ENCODE results near the gene SLC7A8.
"Not testable (repeated sequence)": the region's sequence is repeated elsewhere in the genome, so short reads cannot be mapped to it uniquely, and the experiment has no call there.

DNA sequence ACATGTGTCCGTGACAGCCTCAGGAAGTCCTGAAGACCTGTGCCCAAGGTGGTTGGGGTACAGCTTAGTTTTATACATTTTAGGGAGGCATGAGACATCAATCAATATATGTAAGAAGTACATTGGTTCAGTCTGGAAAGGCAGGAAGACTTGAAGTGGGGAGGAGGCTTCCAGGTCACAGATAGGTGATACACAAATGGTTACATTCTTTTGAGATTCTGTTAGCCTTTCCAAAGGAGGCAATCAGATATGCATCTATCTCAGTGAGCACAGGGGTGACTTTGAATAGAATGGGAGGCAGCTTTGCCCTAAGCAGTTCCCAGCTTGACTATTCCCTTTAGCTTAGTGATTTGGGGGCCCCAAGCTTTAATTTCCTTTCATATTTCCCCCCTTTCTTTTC, 15.7 kb upstream of the SLC7A8 start:
- TF ChIP-seq YY1 (IDR thresholded peaks at IDR 0.05); GABPA (IDR thresholded peaks at IDR 0.05 in 1 of 2, conservative IDR thresholded peaks at IDR 0.05 in 1 of 2): not testable (repeated sequence)
- TF ChIP-seq, protein P1, sequence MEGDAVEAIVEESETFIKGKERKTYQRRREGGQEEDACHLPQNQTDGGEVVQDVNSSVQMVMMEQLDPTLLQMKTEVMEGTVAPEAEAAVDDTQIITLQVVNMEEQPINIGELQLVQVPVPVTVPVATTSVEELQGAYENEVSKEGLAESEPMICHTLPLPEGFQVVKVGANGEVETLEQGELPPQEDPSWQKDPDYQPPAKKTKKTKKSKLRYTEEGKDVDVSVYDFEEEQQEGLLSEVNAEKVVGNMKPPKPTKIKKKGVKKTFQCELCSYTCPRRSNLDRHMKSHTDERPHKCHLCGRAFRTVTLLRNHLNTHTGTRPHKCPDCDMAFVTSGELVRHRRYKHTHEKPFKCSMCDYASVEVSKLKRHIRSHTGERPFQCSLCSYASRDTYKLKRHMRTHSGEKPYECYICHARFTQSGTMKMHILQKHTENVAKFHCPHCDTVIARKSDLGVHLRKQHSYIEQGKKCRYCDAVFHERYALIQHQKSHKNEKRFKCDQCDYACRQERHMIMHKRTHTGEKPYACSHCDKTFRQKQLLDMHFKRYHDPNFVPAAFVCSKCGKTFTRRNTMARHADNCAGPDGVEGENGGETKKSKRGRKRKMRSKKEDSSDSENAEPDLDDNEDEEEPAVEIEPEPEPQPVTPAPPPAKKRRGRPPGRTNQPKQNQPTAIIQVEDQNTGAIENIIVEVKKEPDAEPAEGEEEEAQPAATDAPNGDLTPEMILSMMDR (IDR thresholded peaks at IDR 0.05; ENCODE audit: low read depth, low read length, missing input control), result not testable (repeated sequence)
- TF ChIP-seq, protein P2, sequence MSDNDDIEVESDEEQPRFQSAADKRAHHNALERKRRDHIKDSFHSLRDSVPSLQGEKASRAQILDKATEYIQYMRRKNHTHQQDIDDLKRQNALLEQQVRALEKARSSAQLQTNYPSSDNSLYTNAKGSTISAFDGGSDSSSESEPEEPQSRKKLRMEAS (IDR thresholded peaks at IDR 0.05), result not testable (repeated sequence)
- TF ChIP-seq, protein P3, sequence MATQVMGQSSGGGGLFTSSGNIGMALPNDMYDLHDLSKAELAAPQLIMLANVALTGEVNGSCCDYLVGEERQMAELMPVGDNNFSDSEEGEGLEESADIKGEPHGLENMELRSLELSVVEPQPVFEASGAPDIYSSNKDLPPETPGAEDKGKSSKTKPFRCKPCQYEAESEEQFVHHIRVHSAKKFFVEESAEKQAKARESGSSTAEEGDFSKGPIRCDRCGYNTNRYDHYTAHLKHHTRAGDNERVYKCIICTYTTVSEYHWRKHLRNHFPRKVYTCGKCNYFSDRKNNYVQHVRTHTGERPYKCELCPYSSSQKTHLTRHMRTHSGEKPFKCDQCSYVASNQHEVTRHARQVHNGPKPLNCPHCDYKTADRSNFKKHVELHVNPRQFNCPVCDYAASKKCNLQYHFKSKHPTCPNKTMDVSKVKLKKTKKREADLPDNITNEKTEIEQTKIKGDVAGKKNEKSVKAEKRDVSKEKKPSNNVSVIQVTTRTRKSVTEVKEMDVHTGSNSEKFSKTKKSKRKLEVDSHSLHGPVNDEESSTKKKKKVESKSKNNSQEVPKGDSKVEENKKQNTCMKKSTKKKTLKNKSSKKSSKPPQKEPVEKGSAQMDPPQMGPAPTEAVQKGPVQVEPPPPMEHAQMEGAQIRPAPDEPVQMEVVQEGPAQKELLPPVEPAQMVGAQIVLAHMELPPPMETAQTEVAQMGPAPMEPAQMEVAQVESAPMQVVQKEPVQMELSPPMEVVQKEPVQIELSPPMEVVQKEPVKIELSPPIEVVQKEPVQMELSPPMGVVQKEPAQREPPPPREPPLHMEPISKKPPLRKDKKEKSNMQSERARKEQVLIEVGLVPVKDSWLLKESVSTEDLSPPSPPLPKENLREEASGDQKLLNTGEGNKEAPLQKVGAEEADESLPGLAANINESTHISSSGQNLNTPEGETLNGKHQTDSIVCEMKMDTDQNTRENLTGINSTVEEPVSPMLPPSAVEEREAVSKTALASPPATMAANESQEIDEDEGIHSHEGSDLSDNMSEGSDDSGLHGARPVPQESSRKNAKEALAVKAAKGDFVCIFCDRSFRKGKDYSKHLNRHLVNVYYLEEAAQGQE (IDR thresholded peaks at IDR 0.05), result not testable (repeated sequence)
- TF ChIP-seq, protein P4, sequence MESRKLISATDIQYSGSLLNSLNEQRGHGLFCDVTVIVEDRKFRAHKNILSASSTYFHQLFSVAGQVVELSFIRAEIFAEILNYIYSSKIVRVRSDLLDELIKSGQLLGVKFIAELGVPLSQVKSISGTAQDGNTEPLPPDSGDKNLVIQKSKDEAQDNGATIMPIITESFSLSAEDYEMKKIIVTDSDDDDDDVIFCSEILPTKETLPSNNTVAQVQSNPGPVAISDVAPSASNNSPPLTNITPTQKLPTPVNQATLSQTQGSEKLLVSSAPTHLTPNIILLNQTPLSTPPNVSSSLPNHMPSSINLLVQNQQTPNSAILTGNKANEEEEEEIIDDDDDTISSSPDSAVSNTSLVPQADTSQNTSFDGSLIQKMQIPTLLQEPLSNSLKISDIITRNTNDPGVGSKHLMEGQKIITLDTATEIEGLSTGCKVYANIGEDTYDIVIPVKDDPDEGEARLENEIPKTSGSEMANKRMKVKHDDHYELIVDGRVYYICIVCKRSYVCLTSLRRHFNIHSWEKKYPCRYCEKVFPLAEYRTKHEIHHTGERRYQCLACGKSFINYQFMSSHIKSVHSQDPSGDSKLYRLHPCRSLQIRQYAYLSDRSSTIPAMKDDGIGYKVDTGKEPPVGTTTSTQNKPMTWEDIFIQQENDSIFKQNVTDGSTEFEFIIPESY (IDR thresholded peaks at IDR 0.05), result not testable (repeated sequence)

Measured in liver (tissue), 3 donors.